Mucosa of rectum (tissue), 2 donors: ENCODE measurements around the gene HPF1.
"Not testable (repeated sequence)": the region's sequence is repeated elsewhere in the genome, so short reads cannot be mapped to it uniquely, and the experiment has no call there.

Experiments
- H3K27ac ChIP-seq, 2 donors: one replicate each; pipeline ENCODE4 v1.7.0; 2013; ENCODE audit warnings: inconsistent platforms in 2 of 2, low read depth in 2 of 2, low read length in 2 of 2
- H3K27me3 ChIP-seq, 2 donors: one replicate each; pipeline ENCODE4 v1.7.0; 2013; ENCODE audit warnings: low read length in 2 of 2; ENCODE audit not compliant: control insufficient read depth in 2 of 2, insufficient read depth in 2 of 2
- H3K36me3 ChIP-seq, 2 donors: one replicate each; pipeline ENCODE4 v1.7.0; 2013; ENCODE audit warnings: low read length in 2 of 2; ENCODE audit not compliant: control insufficient read depth in 2 of 2, insufficient read depth in 2 of 2
- H3K4me1 ChIP-seq, 2 donors: one replicate each; pipeline ENCODE4 v1.7.0; 2013; ENCODE audit warnings: low read length in 2 of 2, mild to moderate bottlenecking in 1 of 2; ENCODE audit not compliant: control insufficient read depth in 2 of 2, insufficient read depth in 2 of 2
- H3K4me3 ChIP-seq, 2 donors: one replicate each; pipeline ENCODE4 v1.7.0; 2013; ENCODE audit warnings: low read length in 2 of 2
- H3K9ac ChIP-seq, 2 donors: one replicate each; pipeline ENCODE4 v1.7.0; 2013; ENCODE audit warnings: low read length in 2 of 2, low read depth in 1 of 2, mild to moderate bottlenecking in 1 of 2
- H3K9me3 ChIP-seq, 2 donors: one replicate each; pipeline ENCODE4 v1.7.0; 2013; ENCODE audit warnings: low read length in 2 of 2; ENCODE audit not compliant: control insufficient read depth in 2 of 2
- donor health status: healthy.
- donor health status: Normal muscosa, but diverticular disease.

The HPF1 gene

DNA sequence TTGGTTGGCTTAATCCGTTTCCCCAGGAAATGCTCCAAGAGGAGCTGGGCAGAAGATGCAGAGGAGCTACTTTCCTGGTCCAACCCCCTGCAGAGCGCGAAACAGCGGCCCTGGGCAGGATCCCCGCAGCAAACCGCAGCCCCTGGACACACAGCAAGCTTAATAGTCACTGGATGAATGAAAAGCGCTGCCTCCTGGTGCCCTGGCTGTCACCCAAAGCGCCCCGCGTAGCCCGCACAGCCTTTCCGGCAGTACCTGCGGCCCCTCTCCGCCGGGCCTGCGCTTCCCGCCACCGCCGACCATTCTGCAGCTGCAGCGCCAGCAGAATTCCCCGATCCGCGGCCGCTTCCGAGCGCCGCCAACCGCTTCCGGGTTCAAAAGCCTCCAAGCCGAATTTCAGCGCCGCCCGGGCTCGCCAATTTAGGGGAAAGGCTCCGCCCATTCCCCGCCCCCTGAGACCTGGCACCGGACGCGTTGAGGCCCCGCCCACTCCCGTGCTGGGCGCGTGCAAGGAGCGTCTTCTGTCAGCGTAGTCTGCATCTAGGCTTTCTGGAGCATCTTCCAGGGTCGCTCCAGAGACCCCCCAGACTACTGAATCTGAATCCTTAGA lies at the start of gene HPF1:
Gene HPF1 (minus strand): TSS at position 370 of the 610 bp plus-strand sequence. CDS start 67 bp downstream, at position 303.
- no peaks in the 10 kb centered on the region for H3K27me3 ChIP-seq
- H3K4me1 ChIP-seq: peaks cover 9 to 10% of the 10 kb centered on the region in 2 donors
- peaks cover under 1 to 2% of the 10 kb centered on the region in 2 donors for H3K36me3 ChIP-seq
- no peaks in the 10 kb centered on the region for H3K9me3 ChIP-seq
- peak within 1 kb of the TSS; percentile 75 to 79 for H3K9ac ChIP-seq
- H3K27ac ChIP-seq: peak within 1 kb of the TSS; percentile 24 to 58
- H3K4me3 ChIP-seq: peak within 1 kb of the TSS; percentile 92 to 96

DNA sequence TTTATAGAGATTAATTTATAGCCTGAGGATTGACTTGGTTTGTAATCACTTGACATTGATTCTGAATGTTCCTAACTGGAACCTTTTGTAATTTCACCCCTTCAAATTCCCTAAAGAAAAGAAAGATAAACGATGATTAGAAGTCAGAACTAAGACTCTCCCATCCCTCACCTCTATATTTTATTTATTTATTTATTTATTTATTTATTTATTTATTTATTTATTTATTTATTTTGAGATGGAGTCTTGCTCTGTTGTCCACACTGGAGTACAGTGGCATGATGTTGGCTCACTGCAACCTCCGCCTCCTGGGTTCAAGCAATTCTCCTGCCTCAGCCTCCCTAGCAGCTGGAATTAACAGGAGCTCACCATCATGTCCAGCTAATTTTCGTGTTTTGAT lies 49.0 kb upstream of the HPF1 start:
- H3K36me3 ChIP-seq, H3K4me3 ChIP-seq, H3K27ac ChIP-seq, H3K9me3 ChIP-seq, H3K9ac ChIP-seq, H3K4me1 ChIP-seq, H3K27me3 ChIP-seq: not testable (repeated sequence)

GRCh38 chr4:169803413-169803812 lies 45.7 kb upstream of the HPF1 start:
- no peaks in the 10 kb centered on the region for H3K36me3 ChIP-seq
- no peak overlapping the region for H3K27ac ChIP-seq
- no peak overlapping the region for H3K4me3 ChIP-seq
- no peaks in the 10 kb centered on the region for H3K4me1 ChIP-seq
- H3K9ac ChIP-seq: no peak overlapping the region
- no peaks in the 10 kb centered on the region for H3K9me3 ChIP-seq
- H3K27me3 ChIP-seq: no peaks in the 10 kb centered on the region

GRCh38 chr4:169802873-169803272 lies 45.1 kb upstream of the HPF1 start:
- H3K36me3 ChIP-seq: no peaks in the 10 kb centered on the region
- no peak overlapping the region for H3K4me3 ChIP-seq
- no peak overlapping the region for H3K9ac ChIP-seq
- H3K4me1 ChIP-seq: no peaks in the 10 kb centered on the region
- no peaks in the 10 kb centered on the region for H3K9me3 ChIP-seq
- H3K27me3 ChIP-seq: peaks cover 0 to 2% of the 10 kb centered on the region in 2 donors
- H3K27ac ChIP-seq: no peak overlapping the region

GRCh38 chr4:169800541-169800940 lies 42.8 kb upstream of the HPF1 start:
- no peaks in the 10 kb centered on the region for H3K4me1 ChIP-seq
- no peaks in the 10 kb centered on the region for H3K9me3 ChIP-seq
- H3K27me3 ChIP-seq: peaks cover 0 to 2% of the 10 kb centered on the region in 2 donors
- no peak overlapping the region for H3K4me3 ChIP-seq
- H3K36me3 ChIP-seq: no peaks in the 10 kb centered on the region
- H3K9ac ChIP-seq: no peak overlapping the region
- H3K27ac ChIP-seq: no peak overlapping the region

DNA sequence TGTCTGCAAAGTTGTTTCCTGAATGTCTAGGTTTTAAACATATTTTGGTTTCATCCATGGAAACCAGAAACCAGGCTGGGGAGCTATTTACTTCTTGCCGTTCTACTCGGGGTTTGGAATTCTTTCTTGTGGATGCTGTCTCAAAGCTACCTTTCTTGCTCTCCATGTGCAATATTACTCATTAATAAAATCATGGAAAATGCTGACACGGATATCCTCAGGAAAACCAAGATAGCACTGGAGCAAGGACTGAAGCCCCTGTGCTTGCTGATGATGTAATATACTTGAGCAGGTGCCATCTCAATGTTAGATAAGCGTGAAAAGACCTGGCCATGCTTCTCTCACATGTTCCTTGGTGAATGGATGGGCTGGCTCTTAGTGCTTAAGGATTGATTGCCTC lies 41.5 kb upstream of the HPF1 start:
- peaks cover 0 to 2% of the 10 kb centered on the region in 2 donors for H3K27me3 ChIP-seq
- no peak overlapping the region for H3K27ac ChIP-seq
- no peaks in the 10 kb centered on the region for H3K36me3 ChIP-seq
- H3K4me3 ChIP-seq: no peak overlapping the region
- no peaks in the 10 kb centered on the region for H3K4me1 ChIP-seq
- H3K9me3 ChIP-seq: no peaks in the 10 kb centered on the region
- H3K9ac ChIP-seq: no peak overlapping the region

DNA sequence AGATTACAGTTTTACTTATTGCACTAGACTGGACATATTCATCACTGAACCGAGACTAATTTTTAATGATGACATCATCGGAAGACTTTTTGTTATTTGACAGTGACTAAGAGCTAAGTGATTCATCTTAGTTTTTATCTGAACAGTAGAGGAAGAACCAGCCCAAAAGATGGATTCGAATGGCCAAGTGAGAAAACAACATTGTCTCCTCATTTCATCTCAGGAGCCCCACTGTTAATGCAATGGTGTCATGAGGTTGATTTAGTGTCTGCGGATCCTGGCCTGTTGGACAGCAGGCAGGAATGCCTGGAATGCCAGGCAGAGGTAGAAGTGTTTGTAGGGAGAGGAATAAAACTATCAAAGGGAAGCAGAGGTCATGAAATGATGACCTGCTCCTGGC lies 37.8 kb upstream of the HPF1 start:
- H3K9me3 ChIP-seq: no peaks in the 10 kb centered on the region
- no peak overlapping the region for H3K4me3 ChIP-seq
- peaks cover 0 to 7% of the 10 kb centered on the region in 2 donors for H3K27me3 ChIP-seq
- H3K9ac ChIP-seq: no peak overlapping the region
- no peaks in the 10 kb centered on the region for H3K4me1 ChIP-seq
- H3K36me3 ChIP-seq: no peaks in the 10 kb centered on the region
- no peak overlapping the region for H3K27ac ChIP-seq

DNA sequence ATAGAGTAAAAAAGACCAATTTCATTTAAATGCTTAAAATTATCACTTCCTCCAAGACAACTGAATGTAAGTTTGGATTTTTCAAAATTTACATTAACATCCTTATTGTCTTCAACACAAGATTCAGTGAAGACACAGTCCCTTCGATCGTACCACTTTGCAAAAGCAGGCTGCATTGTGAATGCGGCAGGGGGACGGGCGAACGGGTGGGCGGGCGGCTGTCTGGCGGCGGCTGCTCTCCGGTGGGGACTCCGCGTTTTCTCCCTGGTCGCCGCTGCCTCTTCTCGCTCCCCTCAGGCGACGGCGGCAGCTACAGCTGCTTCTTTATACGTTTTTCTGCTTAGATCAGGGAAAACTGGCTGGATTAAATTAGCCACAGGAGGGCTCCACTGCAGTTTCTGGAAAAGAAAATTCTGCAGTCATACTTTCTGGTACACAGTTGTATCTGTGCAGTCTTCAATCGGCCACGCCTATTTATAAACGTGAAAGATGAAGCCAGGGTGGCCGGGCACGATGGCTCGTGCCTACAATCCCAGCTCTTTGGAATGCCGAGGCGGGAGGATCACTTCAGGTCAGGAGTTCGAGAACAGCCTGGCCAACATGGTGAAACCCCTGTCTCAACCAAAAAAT lies 33.9 kb upstream of the HPF1 start:
- Histone ChIP-seq H3K4me3 (no peak overlapping the region), H3K4me1 (no peaks in the 10 kb centered on the region), H3K27me3 (peaks cover 7 to 21% of the 10 kb centered on the region in 2 donors), H3K27ac (no peak overlapping the region), H3K9me3 (no peaks in the 10 kb centered on the region), H3K9ac (no peak overlapping the region), H3K36me3 (no peaks in the 10 kb centered on the region)

DNA sequence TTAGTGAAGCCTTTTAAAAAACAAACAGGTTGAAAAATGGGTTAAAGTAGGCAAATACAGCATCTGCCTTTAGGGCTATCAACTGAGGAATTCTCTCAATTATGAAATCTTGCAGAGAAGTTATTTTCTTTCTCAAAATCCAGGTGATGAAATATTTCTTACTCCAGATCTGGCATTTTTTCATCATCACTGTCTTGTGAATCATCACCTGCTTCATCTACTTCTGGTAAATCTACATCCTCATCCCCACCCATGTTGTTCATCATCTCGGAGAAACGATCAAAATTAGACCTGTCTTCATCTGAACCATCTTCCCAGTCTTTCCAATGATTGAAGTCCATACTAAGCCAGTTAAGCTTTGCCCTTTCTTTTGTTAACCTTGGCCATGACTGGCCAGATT lies 33.3 kb upstream of the HPF1 start:
- Histone ChIP-seq H3K4me3 (no peak overlapping the region), H3K27me3 (peaks cover 7 to 21% of the 10 kb centered on the region in 2 donors), H3K9ac (no peak overlapping the region), H3K36me3 (no peaks in the 10 kb centered on the region), H3K4me1 (no peaks in the 10 kb centered on the region), H3K9me3 (no peaks in the 10 kb centered on the region), H3K27ac (no peak overlapping the region)

GRCh38 chr4:169774466-169775445 lies 17.0 kb upstream of the HPF1 start:
- Histone ChIP-seq H3K9ac (no peak overlapping the region), H3K27ac (no peak overlapping the region), H3K4me1 (no peaks in the 10 kb centered on the region), H3K4me3 (no peak overlapping the region), H3K36me3 (no peaks in the 10 kb centered on the region), H3K9me3 (no peaks in the 10 kb centered on the region), H3K27me3 (peaks cover 3% of the 10 kb centered on the region in 2 donors)
